Measurements from ENCODE around the gene DGUOK. TPM values are rescaled to one million over a fixed set of nuclear protein-coding genes. Genes with fewer than 3 reads are reported as not detected.

DGUOK gene
- total RNA-seq, 1 donor from 2014 or later, result 62.9 TPM

GRCh38 chr2:73992036-73992435, 65.4 kb downstream of the DGUOK start:
- intact Hi-C loops (cut with micrococcal nuclease), result no loop called here

GRCh38 chr2:73993376-73993775, 66.7 kb downstream of the DGUOK start:
- intact Hi-C loops (cut with micrococcal nuclease), result no loop called here

- intact Hi-C loops (cut with micrococcal nuclease), result no loop called here
Observed at GRCh38 chr2:73993778-73994177, 67.1 kb downstream of the DGUOK start.

- intact Hi-C loops (cut with micrococcal nuclease), result no loop called here
Observed at GRCh38 chr2:73994178-73994831, 67.6 kb downstream of the DGUOK start.

GRCh38 chr2:73995810-73996209, 69.1 kb downstream of the DGUOK start:
- intact Hi-C loops (cut with micrococcal nuclease), result no loop called here

GRCh38 chr2:73997813-73998212, 71.1 kb downstream of the DGUOK start:
- intact Hi-C loops (cut with micrococcal nuclease), result no loop called here

- intact Hi-C loops (cut with micrococcal nuclease), result no loop called here
Observed at GRCh38 chr2:73998451-73998850, 71.8 kb downstream of the DGUOK start.

- intact Hi-C loops (cut with micrococcal nuclease), result no loop called here
Observed at GRCh38 chr2:73998933-73999332, 72.3 kb downstream of the DGUOK start.

GRCh38 chr2:73999881-74000597, 73.4 kb downstream of the DGUOK start:
- intact Hi-C loops (cut with micrococcal nuclease), result no loop called here

- intact Hi-C loops (cut with micrococcal nuclease), result no loop called here
Observed at GRCh38 chr2:74000666-74001065, 74.0 kb downstream of the DGUOK start.

- intact Hi-C loops (cut with micrococcal nuclease), result no loop called here
Observed at GRCh38 chr2:74001121-74001520, 74.4 kb downstream of the DGUOK start.

GRCh38 chr2:74001781-74002504, 75.3 kb downstream of the DGUOK start:
- intact Hi-C loops (cut with micrococcal nuclease), result loop anchor here (1.0 to 2.0 kb wide), 9 partner anchors 15 to 197 kb away; partner anchors contain the start of genes BOLA3, DGUOK, MOB1A and MTHFD2

- intact Hi-C loops (cut with micrococcal nuclease), result loop anchor here (1.0 to 2.0 kb wide), 9 partner anchors 15 to 196 kb away; partner anchors contain the start of genes BOLA3, DGUOK, MOB1A and MTHFD2
Observed at GRCh38 chr2:74002505-74003421, 76.1 kb downstream of the DGUOK start.

- intact Hi-C loops (cut with micrococcal nuclease), result loop anchor here (2.0 kb wide), 2 partner anchors 29 to 195 kb away; partner anchors contain the start of gene MTHFD2
Observed at GRCh38 chr2:74003494-74004211, 77.0 kb downstream of the DGUOK start.

GRCh38 chr2:74004212-74005182, 77.8 kb downstream of the DGUOK start:
- intact Hi-C loops (cut with micrococcal nuclease), result no loop called here

- intact Hi-C loops (cut with micrococcal nuclease), result no loop called here
Observed at GRCh38 chr2:74005786-74006185, 79.1 kb downstream of the DGUOK start.

GRCh38 chr2:74006459-74006858, 79.8 kb downstream of the DGUOK start:
- intact Hi-C loops (cut with micrococcal nuclease), result no loop called here

GRCh38 chr2:74007121-74007520, 80.4 kb downstream of the DGUOK start:
- intact Hi-C loops (cut with micrococcal nuclease), result no loop called here

GRCh38 chr2:74007711-74008110, 81.0 kb downstream of the DGUOK start:
- intact Hi-C loops (cut with micrococcal nuclease), result no loop called here

Measured in T-helper 1 cell treated with Interleukin-12 subunit alpha and Interleukin-12 subunit beta and Interleukin-4 antibody, amounts not matched to agents 30 ng/mL and 1 ng/mL, for 36 hours (primary cell).